SK-N-SH treated with all-trans-retinoic acid at 6 μM for 48 hours (cell line): ENCODE measurements around the gene INPP4B.
"Not testable (repeated sequence)": the region's sequence is repeated elsewhere in the genome, so short reads cannot be mapped to it uniquely, and the experiment has no call there.

Experiments
- ATAC-seq: fragments of 200-7000 bp; cut with Tn5 transposase; 3 replicates; pipeline ENCODE4 v1.9.1; 2020; ENCODE audit warnings: mild to moderate bottlenecking, moderate library complexity
- ARNTL ChIP-seq: fragments of 450-650 bp; formaldehyde crosslinking; IDR thresholded peaks from 2 replicates; pipeline ENCODE4 v1.5.0; 2020; ENCODE audit warnings: low read depth, mild to moderate bottlenecking, moderate library complexity, borderline replicate concordance
- CSDC2 ChIP-seq: fragments of 250-450 bp; sonication (Bioruptor Pico); IDR thresholded peaks from 2 replicates; pipeline ENCODE4 v1.5.0; 2020; ENCODE audit warnings: mild to moderate bottlenecking, moderate library complexity
- CSRNP3 ChIP-seq: fragments of 250-450 bp; sonication (Bioruptor Pico); IDR thresholded peaks from 2 replicates; pipeline ENCODE4 v1.5.1; 2021; ENCODE audit warnings: mild to moderate bottlenecking, moderate library complexity
- ESRRG ChIP-seq: fragments of 250-450 bp; sonication (Bioruptor Pico); IDR thresholded peaks from 2 replicates; pipeline ENCODE4 v1.6.1; 2021; ENCODE audit warnings: mild to moderate bottlenecking
- GLIS3 ChIP-seq: fragments of 250-450 bp; sonication (Bioruptor Pico); IDR thresholded peaks from 2 replicates; pipeline ENCODE4 v1.5.0; 2020; ENCODE audit warnings: mild to moderate bottlenecking, moderate library complexity
- ISL1 ChIP-seq: fragments of 250-450 bp; sonication (Bioruptor Pico); IDR thresholded peaks from 2 replicates; pipeline ENCODE4 v2.1.2; 2022; ENCODE audit warnings: mild to moderate bottlenecking, moderate library complexity
- OSR1 ChIP-seq: fragments of 250-450 bp; sonication (Bioruptor Pico); IDR thresholded peaks from 2 replicates; pipeline ENCODE4 v1.8.0; 2022; ENCODE audit warnings: moderate library complexity, mild to moderate bottlenecking, inconsistent platforms
- PATZ1 ChIP-seq: fragments of 250-450 bp; sonication (Bioruptor Pico); IDR thresholded peaks from 2 replicates; pipeline ENCODE4 v1.8.0; 2020; ENCODE audit warnings: mild to moderate bottlenecking, moderate library complexity, borderline replicate concordance
- POU6F1 ChIP-seq: fragments of 250-450 bp; sonication (Bioruptor Pico); IDR thresholded peaks from 2 replicates; pipeline ENCODE4 v1.8.0; 2021; ENCODE audit warnings: low read depth, mild to moderate bottlenecking, moderate library complexity, borderline replicate concordance
- PPARA ChIP-seq: fragments of 250-450 bp; sonication (Bioruptor Pico); IDR thresholded peaks from 2 replicates; pipeline ENCODE4 v1.5.0; 2020; ENCODE audit warnings: mild to moderate bottlenecking, borderline replicate concordance
- RARB ChIP-seq: fragments of 250-450 bp; sonication (Bioruptor Pico); IDR thresholded peaks from 2 replicates; pipeline ENCODE4 v1.8.0; 2021; ENCODE audit warnings: mild to moderate bottlenecking, moderate library complexity
- SNAI2 ChIP-seq: fragments of 250-450 bp; sonication (Bioruptor Pico); IDR thresholded peaks from 2 replicates; pipeline ENCODE4 v1.5.0; 2020; ENCODE audit warnings: mild to moderate bottlenecking, moderate library complexity
- TCF4 ChIP-seq: fragments of 250-450 bp; sonication (Bioruptor Pico); IDR thresholded peaks from 2 replicates; pipeline ENCODE4 v1.8.0; 2021; ENCODE audit warnings: mild to moderate bottlenecking, moderate library complexity, borderline replicate concordance
- TOX ChIP-seq: fragments of 250-450 bp; sonication (Bioruptor Pico); IDR thresholded peaks from 2 replicates; pipeline ENCODE4 v1.8.0; 2021; ENCODE audit warnings: mild to moderate bottlenecking, moderate library complexity, borderline replicate concordance
- TSHZ2 ChIP-seq: fragments of 250-450 bp; sonication (Bioruptor Pico); IDR thresholded peaks from 2 replicates; pipeline ENCODE4 v1.5.0; 2020; ENCODE audit warnings: mild to moderate bottlenecking, moderate library complexity
- ZC3H10 ChIP-seq: fragments of 250-450 bp; sonication (Bioruptor Pico); IDR thresholded peaks from 2 replicates; pipeline ENCODE4 v1.5.1; 2021; ENCODE audit warnings: mild to moderate bottlenecking, moderate library complexity
- ZFP3 ChIP-seq: fragments of 250-450 bp; sonication (Bioruptor Pico); IDR thresholded peaks from 2 replicates; pipeline ENCODE4 v1.5.0; 2020; ENCODE audit warnings: mild to moderate bottlenecking, moderate library complexity
- ZNF565 ChIP-seq: fragments of 450-650 bp; formaldehyde crosslinking; conservative IDR thresholded peaks from 2 replicates; pipeline ENCODE4 v1.5.0; 2020; ENCODE audit warnings: low read depth, mild to moderate bottlenecking, moderate library complexity
- ZNF70 ChIP-seq: fragments of 450-650 bp; formaldehyde crosslinking; IDR thresholded peaks from 2 replicates; pipeline ENCODE4 v1.5.0; 2020; ENCODE audit warnings: mild to moderate bottlenecking, moderate library complexity
- ZNF8 ChIP-seq: fragments of 450-650 bp; formaldehyde crosslinking; IDR thresholded peaks from 2 replicates; pipeline ENCODE4 v1.5.0; 2020; ENCODE audit warnings: mild to moderate bottlenecking, moderate library complexity

INPP4B gene

GRCh38 chr4:142079959-142080358, 766.1 kb downstream of the INPP4B start (continued):
- TF ChIP-seq ZFP3 (CRISPR knock-in tag): no peak
- TF ChIP-seq ZNF565 (CRISPR knock-in tag): no peak

GRCh38 chr4:142077048-142077447, 769.1 kb downstream of the INPP4B start:
- peak; percentile 73 for TF ChIP-seq ZC3H10 (CRISPR knock-in tag)
- no peak for TF ChIP-seq ISL1 (CRISPR knock-in tag)
- TF ChIP-seq SNAI2 (CRISPR knock-in tag): no peak
- no peak; the same call in 1 of the 2 replicates for TF ChIP-seq RARB (CRISPR knock-in tag)
- TF ChIP-seq CSRNP3: no peak
- no peak for TF ChIP-seq OSR1 (CRISPR knock-in tag)
- no peak for TF ChIP-seq ESRRG (CRISPR knock-in tag)
- TF ChIP-seq GLIS3: no peak
- no peak for TF ChIP-seq ZNF8 (CRISPR knock-in tag)
- TF ChIP-seq ZNF70 (CRISPR knock-in tag): no peak
- TF ChIP-seq POU6F1 (CRISPR knock-in tag): no peak
- TF ChIP-seq TCF4: no peak
- TF ChIP-seq TOX (CRISPR knock-in tag): peak; percentile 76
- no peak for TF ChIP-seq PPARA (CRISPR knock-in tag)
- no peak for TF ChIP-seq ARNTL (CRISPR knock-in tag)
- no peak for TF ChIP-seq TSHZ2 (CRISPR knock-in tag)
- no peak for ATAC-seq

- ATAC-seq: not testable (repeated sequence)
Measured at GRCh38 chr4:142068304-142068703, 777.8 kb downstream of the INPP4B start.

- ATAC-seq: not testable (repeated sequence)
Measured at GRCh38 chr4:142066562-142066961, 779.5 kb downstream of the INPP4B start.

- no peak for ATAC-seq
- TF ChIP-seq CSDC2 (CRISPR knock-in tag): no peak
- TF ChIP-seq ZNF565 (CRISPR knock-in tag): no peak
- no peak for TF ChIP-seq OSR1 (CRISPR knock-in tag)
- TF ChIP-seq PATZ1: no peak
- TF ChIP-seq SNAI2 (CRISPR knock-in tag): no peak
- no peak for TF ChIP-seq CSRNP3
- no peak for TF ChIP-seq ISL1 (CRISPR knock-in tag)
- TF ChIP-seq ZNF8 (CRISPR knock-in tag): no peak
- no peak for TF ChIP-seq ARNTL (CRISPR knock-in tag)
- no peak for TF ChIP-seq TOX (CRISPR knock-in tag)
- TF ChIP-seq TSHZ2 (CRISPR knock-in tag): no peak
- no peak for TF ChIP-seq RARB (CRISPR knock-in tag)
- no peak for TF ChIP-seq ESRRG (CRISPR knock-in tag)
- no peak for TF ChIP-seq TCF4
- TF ChIP-seq GLIS3: no peak
Measured at GRCh38 chr4:142065086-142065647, 780.9 kb downstream of the INPP4B start.
